NCI-H2171 (cell line): ENCODE measurements around the gene CCDC68.

Experiments used
- DNase-seq: peaks from one replicate; lab custom pipeline; 2025; lab: John Stamatoyannopoulos, UW

Gene CCDC68

DNA sequence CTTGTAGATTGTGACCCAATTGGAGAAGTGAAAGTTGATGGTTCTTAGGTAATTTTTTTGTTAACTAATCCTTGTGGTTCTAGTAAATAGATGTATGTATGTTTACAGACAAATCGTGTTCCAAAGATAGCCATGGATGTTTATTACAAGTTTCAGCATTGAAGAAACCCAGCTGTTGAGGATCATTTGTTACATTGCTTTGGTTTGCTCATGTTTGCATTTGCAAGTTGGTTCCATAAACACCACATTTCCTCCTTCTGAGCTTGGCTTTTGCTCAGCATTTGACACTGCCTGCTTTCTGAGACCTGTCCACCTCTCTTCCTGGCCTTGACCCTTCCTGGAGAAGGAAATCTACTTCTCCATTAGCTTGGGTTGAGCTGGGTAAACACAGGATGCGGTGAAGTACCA, 1.8 kb upstream of the CCDC68 start:
- no peak for DNase-seq

- DNase-seq = no peak
Measured at GRCh38 chr18:54960197-54960596, 936 bp upstream of the CCDC68 start.

GRCh38 chr18:54957996-54958395, 1.3 kb downstream of the CCDC68 start:
- no peak for DNase-seq

DNA sequence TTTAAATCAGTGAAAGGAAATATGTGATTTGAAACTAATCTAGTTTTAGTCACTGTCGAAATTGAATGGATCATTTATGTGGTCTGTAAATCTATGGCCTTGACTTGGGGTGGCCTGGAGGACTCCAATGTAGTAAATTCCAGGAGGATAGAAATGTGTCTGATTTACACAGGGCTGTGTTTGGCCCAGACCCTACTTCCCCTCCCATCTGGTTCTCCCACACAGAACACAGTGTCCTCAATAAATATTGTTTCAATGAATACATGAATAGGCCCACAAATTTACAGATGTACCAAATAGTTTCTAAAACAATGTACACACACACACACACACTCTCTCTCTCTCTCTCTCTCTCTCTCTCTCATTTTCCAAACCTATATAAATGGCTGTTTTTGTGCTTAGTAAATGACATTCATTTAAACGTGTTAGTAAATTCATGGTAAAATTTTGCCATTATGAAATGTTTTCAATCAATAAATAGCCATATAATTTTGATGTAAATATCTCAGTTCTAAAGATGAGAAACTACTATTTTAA, 1.9 kb downstream of the CCDC68 start:
- DNase-seq = no peak

DNA sequence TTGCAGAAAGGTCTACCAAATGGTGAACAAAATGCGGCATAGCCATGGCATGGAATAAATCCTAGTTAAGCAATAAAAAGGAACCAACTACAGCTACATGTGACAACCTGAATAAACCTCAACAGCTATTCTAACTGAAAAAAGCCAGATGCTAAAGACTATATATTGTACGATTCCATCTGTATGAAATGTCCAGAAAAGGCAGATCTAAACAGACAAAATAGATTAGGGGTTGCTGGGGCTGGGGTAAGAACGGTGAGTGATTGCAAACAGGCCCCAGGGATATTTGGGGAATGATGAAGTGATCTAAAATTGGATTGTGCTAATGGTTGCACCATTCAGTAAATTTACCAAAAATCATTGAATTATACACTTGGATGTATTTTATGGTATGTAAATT, 2.8 kb downstream of the CCDC68 start:
- DNase-seq = no peak

- no peak for DNase-seq
Measured at GRCh38 chr18:54952026-54952425, 7.2 kb downstream of the CCDC68 start.

DNA sequence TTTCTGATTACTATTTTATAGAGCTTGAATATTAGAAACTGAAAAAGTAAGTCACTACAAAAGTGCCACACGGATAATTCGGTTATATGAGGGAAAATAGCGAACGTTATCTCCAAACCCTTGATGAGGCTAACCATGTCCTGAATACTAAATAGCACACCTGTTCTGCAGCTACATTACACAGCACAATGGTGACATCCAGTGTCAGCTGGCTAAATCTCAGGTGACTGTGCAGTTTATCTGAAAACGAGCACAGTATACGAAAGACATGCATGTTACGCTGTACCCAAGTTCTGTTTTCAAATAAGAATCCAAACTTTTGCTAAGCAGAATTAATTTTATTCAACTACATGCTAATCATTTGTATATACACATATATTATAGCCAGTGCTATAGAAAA, 9.0 kb downstream of the CCDC68 start:
- DNase-seq = peak; percentile 15

GRCh38 chr18:54949588-54949987, 9.7 kb downstream of the CCDC68 start:
- DNase-seq = no peak

DNA sequence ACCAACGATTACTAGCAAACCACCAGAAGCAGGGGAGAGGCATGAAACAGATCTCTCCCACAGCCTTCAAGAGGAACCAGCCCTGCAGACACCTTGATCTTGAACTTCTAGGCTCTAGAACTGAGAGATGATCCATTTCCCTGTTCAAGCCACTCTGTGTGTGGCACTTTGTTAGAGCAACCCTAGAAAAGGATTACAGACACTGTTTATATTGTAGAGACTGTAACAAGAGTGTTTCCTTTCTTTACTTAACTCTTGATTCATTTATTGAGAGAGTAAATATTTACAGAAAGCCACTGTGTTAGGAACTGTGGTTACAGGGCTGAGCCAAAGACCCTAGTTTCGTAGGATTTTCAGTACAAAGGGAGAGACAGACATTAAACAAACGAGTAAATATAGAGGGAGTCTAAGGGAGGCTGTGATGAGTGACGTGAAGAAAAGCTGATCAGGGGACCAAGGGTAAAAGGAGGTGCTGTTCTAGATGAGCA, 10.9 kb downstream of the CCDC68 start:
- no peak for DNase-seq

- no peak for DNase-seq
Measured at GRCh38 chr18:54947091-54947490, 12.2 kb downstream of the CCDC68 start.

- no peak for DNase-seq
Measured at GRCh38 chr18:54946149-54946581, 13.1 kb downstream of the CCDC68 start.

- no peak for DNase-seq
Measured at GRCh38 chr18:54945576-54946125, 13.6 kb downstream of the CCDC68 start.

- DNase-seq = no peak
Measured at GRCh38 chr18:54942569-54942968, 16.7 kb downstream of the CCDC68 start.

GRCh38 chr18:54942144-54942543, 17.1 kb downstream of the CCDC68 start:
- DNase-seq = no peak

GRCh38 chr18:54939361-54939917, 19.8 kb downstream of the CCDC68 start:
- no peak for DNase-seq

- DNase-seq = no peak
Measured at GRCh38 chr18:54938506-54938905, 20.8 kb downstream of the CCDC68 start.

GRCh38 chr18:54932472-54932871, 26.8 kb downstream of the CCDC68 start:
- no peak for DNase-seq

GRCh38 chr18:54931152-54931551, 28.1 kb downstream of the CCDC68 start:
- no peak for DNase-seq

DNA sequence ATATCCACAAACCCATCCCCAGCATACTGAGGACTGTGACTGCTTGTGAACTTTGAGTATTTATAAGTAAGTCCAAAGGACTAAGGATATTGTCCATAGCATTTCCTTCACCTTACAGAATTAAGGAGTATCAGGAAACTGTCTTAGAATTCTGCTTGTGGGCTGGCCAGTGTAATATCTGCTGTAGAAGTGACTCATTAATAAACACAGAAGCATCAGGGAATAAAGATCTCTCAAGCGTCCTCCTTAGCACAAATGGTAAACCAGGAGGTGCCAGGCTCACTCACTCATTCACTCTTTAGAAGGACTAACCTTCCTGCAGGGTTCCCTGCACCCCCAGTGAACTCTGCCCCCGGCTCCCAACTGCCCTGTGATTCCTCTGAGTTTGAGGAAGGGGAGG, 31.0 kb downstream of the CCDC68 start:
- DNase-seq = no peak

DNA sequence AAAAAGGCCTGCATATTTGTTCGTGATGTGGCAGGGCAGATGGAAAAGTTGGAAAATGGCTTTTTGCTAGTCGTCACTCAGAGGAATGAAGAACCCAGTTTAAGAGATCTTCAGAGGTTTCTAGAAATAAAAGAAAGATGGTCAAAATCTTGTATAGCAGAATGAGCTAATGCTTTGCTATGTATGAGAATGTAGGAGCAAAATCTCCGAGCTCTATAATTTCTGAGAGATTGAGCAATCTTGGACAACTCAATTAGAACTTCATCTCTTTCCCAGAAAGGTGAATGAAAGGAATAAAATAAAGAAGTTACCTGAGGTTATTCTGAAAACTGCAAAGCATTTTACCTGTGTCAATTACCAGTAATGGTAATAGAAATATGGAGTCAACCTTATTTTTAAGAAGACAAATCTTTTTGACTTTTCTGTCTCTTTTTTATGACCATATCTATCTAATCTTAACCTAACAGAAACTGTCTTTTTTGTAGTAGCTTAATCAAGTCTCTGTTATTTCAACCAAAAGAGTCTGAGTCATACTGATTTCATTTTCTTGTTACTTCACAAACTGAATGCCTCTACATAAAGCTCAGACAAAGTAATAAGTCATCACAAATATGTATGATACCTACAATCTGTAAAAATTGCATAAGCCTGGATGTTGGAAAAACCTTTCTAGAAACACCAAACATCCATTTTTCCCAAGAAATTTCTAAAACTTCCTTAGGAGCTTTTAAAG, 32.5 kb downstream of the CCDC68 start:
- DNase-seq = no peak

GRCh38 chr18:54924948-54925347, 34.3 kb downstream of the CCDC68 start:
- DNase-seq = no peak

GRCh38 chr18:54923339-54923956, 35.8 kb downstream of the CCDC68 start:
- DNase-seq = no peak

DNA sequence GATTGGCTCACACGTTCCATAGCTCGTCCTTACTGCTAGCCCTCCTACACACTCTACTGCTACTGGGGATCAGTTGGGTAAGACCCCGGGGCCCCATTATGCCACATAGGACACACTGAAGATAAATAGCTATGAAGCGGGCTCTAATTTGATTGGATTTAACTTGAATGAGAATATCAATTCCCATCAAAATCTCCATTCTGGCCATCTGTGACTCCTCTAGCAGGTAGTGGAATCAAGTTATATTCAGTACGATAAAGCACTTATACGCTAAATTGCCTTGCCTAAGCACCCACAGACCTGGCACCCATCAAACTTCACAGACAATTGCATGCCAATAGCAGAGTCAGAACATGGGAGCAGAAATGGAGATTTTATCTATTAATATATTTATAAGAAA, 39.8 kb downstream of the CCDC68 start:
- DNase-seq = no peak
